Osteocyte (in vitro differentiated cells): ENCODE results near the gene TMEM145. TPM values are rescaled to one million over a fixed set of nuclear protein-coding genes. Genes with fewer than 3 reads are reported as not detected.
"Not testable (repeated sequence)": the region's sequence is repeated elsewhere in the genome, so short reads cannot be mapped to it uniquely, and the experiment has no call there.

Experiments
- DNase-seq: peaks from one replicate; pipeline ENCODE4 v3.0.0; 2021; ENCODE audit warnings: mixed read lengths; ENCODE audit not compliant: unreplicated experiment; ENCODE audit errors: extremely low spot score
- H3K27ac Mint-ChIP-seq: one replicate; pipeline ENCODE4 v1.8.0; 2021; ENCODE audit warnings: mild to moderate bottlenecking, mixed read lengths; ENCODE audit not compliant: unreplicated experiment
- H3K27me3 Mint-ChIP-seq: one replicate; pipeline ENCODE4 v1.8.0; 2021; ENCODE audit warnings: mixed read lengths; ENCODE audit not compliant: unreplicated experiment
- H3K36me3 Mint-ChIP-seq: one replicate; pipeline ENCODE4 v1.8.0; 2021; ENCODE audit warnings: mixed read lengths; ENCODE audit not compliant: unreplicated experiment
- H3K4me1 Mint-ChIP-seq: one replicate; pipeline ENCODE4 v1.8.0; 2021; ENCODE audit warnings: mixed read lengths; ENCODE audit not compliant: unreplicated experiment
- H3K4me3 Mint-ChIP-seq: one replicate; pipeline ENCODE4 v1.8.0; 2021; ENCODE audit warnings: mild to moderate bottlenecking, moderate library complexity, mixed read lengths; ENCODE audit not compliant: unreplicated experiment
- H3K9me3 Mint-ChIP-seq: one replicate; pipeline ENCODE4 v1.8.0; 2021; ENCODE audit warnings: mixed read lengths; ENCODE audit not compliant: unreplicated experiment
- CTCF ChIP-seq: fragments of 200-600 bp; sonication (generic); IDR thresholded peaks from 2 replicates; pipeline ENCODE4 v1.5.0; 2021; ENCODE audit warnings: antibody characterized with exemption, mild to moderate bottlenecking, moderate library complexity
- total RNA-seq: library from RNA; stranded (reverse); gene quantifications from 2 replicates; pipeline ENCODE4 v1.2.1, GENCODE V29; 2021

TMEM145 gene
- total RNA-seq, 1 donor from 2014 or later: 0.78 TPM

- H3K27me3 Mint-ChIP-seq: no peaks in the 10 kb centered on the region
- no peak for TF ChIP-seq CTCF
- H3K36me3 Mint-ChIP-seq: no peaks in the 10 kb centered on the region
- no peak overlapping the region for H3K27ac Mint-ChIP-seq
- no peaks in the 10 kb centered on the region for H3K9me3 Mint-ChIP-seq
- H3K4me3 Mint-ChIP-seq: no peak overlapping the region
- peaks cover 29% of the 10 kb centered on the region for H3K4me1 Mint-ChIP-seq
- DNase-seq: no peak
These were observed 17.2 kb downstream of the TMEM145 start for GRCh38 chr19:42330241-42330711.

- not testable (repeated sequence) for H3K4me3 Mint-ChIP-seq, H3K9me3 Mint-ChIP-seq, H3K27ac Mint-ChIP-seq, DNase-seq, H3K27me3 Mint-ChIP-seq, H3K36me3 Mint-ChIP-seq
- peaks cover 27% of the 10 kb centered on the region for H3K4me1 Mint-ChIP-seq
These were observed 18.2 kb downstream of the TMEM145 start for GRCh38 chr19:42331333-42331732.

GRCh38 chr19:42332059-42332458 is 18.9 kb downstream of the TMEM145 start:
- Mint-ChIP-seq H3K36me3 (no peaks in the 10 kb centered on the region), H3K9me3 (no peaks in the 10 kb centered on the region), H3K27ac (no peak overlapping the region), H3K27me3 (no peaks in the 10 kb centered on the region), H3K4me1 (peaks cover 20% of the 10 kb centered on the region), H3K4me3 (no peak overlapping the region)
- no peak for TF ChIP-seq CTCF
- DNase-seq: no peak

- no peak for TF ChIP-seq CTCF
- Mint-ChIP-seq H3K9me3 (no peaks in the 10 kb centered on the region), H3K36me3 (peaks cover 4% of the 10 kb centered on the region), H3K4me1 (peaks cover 13% of the 10 kb centered on the region), H3K27me3 (no peaks in the 10 kb centered on the region), H3K4me3 (no peak overlapping the region), H3K27ac (no peak overlapping the region)
- no peak for DNase-seq
These were observed 19.9 kb downstream of the TMEM145 start for GRCh38 chr19:42333018-42333417.

GRCh38 chr19:42333975-42334696 is 21.0 kb downstream of the TMEM145 start:
- H3K27ac Mint-ChIP-seq: no peak overlapping the region
- no peak for DNase-seq
- no peak for TF ChIP-seq CTCF

More at GRCh38 chr19:42333975-42334696, 21.0 kb downstream of the TMEM145 start:
- H3K4me3 Mint-ChIP-seq: no peak overlapping the region
- no peaks in the 10 kb centered on the region for H3K9me3 Mint-ChIP-seq
- H3K36me3 Mint-ChIP-seq: peaks cover 6% of the 10 kb centered on the region
- H3K4me1 Mint-ChIP-seq: peaks cover 8% of the 10 kb centered on the region
- H3K27me3 Mint-ChIP-seq: no peaks in the 10 kb centered on the region
